Astrocyte (in vitro differentiated cells and primary cell): ENCODE data around the gene GATA2.
A peak's percentile ranks its signal among the peaks of the same experiment; 100 is the strongest.

Experiments
- EZH2 ChIP-seq: IDR thresholded peaks from 2 replicates; pipeline ENCODE4 v1.6.1; 2012; ENCODE audit warnings: mild to moderate bottlenecking, low read length, inconsistent platforms; ENCODE audit not compliant: insufficient read depth
- TF ChIP-seq, protein P1 (sequence below): IDR thresholded peaks from 2 replicates; pipeline ENCODE4 v1.5.1; 2011; ENCODE audit warnings: low read depth, mild to moderate bottlenecking, inconsistent platforms, low read length, moderate library complexity; ENCODE audit not compliant: insufficient read depth

DNA sequence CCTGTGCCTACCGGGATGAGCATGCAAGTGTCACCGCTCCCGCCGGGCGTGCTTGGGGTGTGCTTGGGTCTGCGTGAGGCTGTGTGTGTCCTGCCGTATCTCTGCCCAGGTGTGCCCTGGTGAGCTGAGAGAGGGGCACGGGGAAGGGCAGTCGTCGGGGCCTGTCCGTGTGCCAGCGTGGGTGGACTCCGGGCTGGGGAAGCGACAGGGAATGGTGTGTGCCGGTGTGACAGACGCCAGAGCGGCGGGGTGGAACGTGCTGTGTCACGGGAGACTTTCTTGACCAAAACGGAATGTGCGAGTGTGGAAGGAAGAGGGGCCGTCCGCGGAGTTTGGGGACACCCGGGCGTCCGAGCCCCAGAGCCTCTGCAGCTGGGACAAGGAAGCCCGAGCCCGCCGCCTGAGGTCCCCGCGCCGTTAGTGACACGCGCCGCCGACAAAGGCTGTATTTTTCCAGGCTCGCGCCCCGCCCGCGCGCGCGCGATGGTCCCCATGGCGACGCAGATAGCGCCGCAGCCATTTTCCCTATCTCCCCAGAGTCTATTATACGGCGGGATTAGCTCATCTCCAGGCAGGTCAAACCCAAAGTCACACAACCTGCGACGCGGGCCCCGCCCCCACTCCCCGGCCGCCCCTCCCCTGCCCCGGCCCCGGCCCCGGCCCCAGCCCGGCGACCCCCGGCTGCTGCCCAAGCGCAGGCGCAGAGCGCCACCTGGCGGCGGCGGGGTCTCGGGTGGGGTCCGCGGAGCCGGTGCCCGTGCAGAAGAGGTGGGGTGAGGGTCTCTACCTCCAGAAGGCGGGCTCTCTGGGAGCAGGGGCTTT is 4.5 kb upstream of the GATA2 start:
- peak; percentile 92 for TF ChIP-seq EZH2
- TF ChIP-seq, protein P1, sequence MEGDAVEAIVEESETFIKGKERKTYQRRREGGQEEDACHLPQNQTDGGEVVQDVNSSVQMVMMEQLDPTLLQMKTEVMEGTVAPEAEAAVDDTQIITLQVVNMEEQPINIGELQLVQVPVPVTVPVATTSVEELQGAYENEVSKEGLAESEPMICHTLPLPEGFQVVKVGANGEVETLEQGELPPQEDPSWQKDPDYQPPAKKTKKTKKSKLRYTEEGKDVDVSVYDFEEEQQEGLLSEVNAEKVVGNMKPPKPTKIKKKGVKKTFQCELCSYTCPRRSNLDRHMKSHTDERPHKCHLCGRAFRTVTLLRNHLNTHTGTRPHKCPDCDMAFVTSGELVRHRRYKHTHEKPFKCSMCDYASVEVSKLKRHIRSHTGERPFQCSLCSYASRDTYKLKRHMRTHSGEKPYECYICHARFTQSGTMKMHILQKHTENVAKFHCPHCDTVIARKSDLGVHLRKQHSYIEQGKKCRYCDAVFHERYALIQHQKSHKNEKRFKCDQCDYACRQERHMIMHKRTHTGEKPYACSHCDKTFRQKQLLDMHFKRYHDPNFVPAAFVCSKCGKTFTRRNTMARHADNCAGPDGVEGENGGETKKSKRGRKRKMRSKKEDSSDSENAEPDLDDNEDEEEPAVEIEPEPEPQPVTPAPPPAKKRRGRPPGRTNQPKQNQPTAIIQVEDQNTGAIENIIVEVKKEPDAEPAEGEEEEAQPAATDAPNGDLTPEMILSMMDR: peak; percentile 26
